Epithelial cell of proximal tubule (primary cell): Measurements from ENCODE around the gene KCNJ18. TPM values are rescaled to one million over a fixed set of nuclear protein-coding genes. Genes with fewer than 3 reads are reported as not detected.
"Not testable (repeated sequence)": the region's sequence is repeated elsewhere in the genome, so short reads cannot be mapped to it uniquely, and the experiment has no call there.

Experiments
- DNase-seq: peaks from one replicate; pipeline ENCODE4 v3.0.0-alpha.2; 2011; ENCODE audit warnings: low read depth
- H3K4me3 ChIP-seq: 2 replicates; pipeline ENCODE4 v1.5.1; 2011; ENCODE audit warnings: low read depth, mild to moderate bottlenecking, low read length
- total RNA-seq: library from RNA; depleted of rRNA; stranded (reverse); fragments of >200 nt; gene quantifications from 2 replicates; pipeline ENCODE4 v1.2.3, GENCODE V29; 2015
- TF ChIP-seq, protein P1 (sequence below): conservative IDR thresholded peaks from 2 replicates; pipeline ENCODE4 v1.5.1; 2012; ENCODE audit warnings: low read depth, mild to moderate bottlenecking, low read length

KCNJ18 gene
- total RNA-seq, 1 donor from 2014 or later = not detected

GRCh38 chr17:21677126-21677910 is 15.0 kb upstream of the KCNJ18 start:
- H3K4me3 ChIP-seq = no peak overlapping the region
- TF ChIP-seq, protein P1, sequence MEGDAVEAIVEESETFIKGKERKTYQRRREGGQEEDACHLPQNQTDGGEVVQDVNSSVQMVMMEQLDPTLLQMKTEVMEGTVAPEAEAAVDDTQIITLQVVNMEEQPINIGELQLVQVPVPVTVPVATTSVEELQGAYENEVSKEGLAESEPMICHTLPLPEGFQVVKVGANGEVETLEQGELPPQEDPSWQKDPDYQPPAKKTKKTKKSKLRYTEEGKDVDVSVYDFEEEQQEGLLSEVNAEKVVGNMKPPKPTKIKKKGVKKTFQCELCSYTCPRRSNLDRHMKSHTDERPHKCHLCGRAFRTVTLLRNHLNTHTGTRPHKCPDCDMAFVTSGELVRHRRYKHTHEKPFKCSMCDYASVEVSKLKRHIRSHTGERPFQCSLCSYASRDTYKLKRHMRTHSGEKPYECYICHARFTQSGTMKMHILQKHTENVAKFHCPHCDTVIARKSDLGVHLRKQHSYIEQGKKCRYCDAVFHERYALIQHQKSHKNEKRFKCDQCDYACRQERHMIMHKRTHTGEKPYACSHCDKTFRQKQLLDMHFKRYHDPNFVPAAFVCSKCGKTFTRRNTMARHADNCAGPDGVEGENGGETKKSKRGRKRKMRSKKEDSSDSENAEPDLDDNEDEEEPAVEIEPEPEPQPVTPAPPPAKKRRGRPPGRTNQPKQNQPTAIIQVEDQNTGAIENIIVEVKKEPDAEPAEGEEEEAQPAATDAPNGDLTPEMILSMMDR = no peak
- no peak for DNase-seq

DNA sequence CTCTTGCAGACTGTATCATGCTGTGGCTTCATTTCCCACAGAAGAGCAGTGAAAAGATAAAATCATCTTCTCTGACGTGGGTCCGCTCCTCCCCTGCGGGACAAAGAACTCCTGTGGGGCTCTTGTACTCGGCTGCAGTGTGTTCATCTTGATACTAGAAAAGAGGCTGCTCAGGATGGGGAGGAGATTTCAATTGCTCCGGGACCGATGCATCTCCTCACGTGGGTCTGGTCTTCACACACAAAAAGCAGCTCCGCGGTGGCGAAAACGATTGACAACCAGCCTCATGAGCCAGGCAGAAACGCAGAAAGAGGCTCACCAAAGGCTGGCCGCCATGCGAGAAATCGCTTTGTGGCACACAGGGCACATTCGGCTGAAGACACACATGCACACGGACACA is 14.4 kb upstream of the KCNJ18 start:
- no peak overlapping the region for H3K4me3 ChIP-seq
- DNase-seq = no peak
- TF ChIP-seq, protein P1 = no peak

DNA sequence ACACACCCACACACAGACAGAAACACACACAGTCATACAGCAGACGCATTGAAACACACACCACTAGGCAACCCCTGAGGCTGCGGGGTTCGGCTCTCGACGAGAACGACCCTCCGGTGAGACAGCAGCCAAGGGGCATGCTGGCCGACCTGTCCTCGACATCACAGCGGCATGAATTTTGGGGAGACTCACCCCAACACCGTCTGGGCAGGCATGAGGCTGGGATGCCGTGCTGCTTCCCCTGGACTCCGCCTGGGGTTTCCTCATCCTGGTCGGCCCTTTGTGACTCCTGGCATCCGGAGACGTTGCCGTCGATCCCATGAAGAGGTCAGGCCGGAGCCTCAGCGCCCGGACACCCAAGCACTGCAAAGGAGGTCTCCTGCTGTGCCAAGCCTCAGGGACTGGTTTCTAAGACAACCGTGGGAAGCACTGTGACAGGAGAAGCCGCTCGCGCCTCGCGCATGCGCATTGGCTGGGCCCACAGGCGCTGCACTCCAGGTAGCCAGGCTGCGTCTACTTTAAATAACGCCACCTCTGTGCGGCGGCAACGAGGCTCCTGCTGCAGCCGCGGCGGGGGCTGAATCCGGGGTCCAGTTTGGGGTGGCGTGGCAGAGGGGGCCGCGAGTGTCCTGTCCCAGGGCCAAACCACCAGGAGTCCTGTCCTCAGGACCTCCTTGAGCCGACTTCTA is 13.8 kb upstream of the KCNJ18 start:
- DNase-seq = no peak

GRCh38 chr17:21679256-21680146 is 12.8 kb upstream of the KCNJ18 start:
- TF ChIP-seq, protein P1 = no peak
- DNase-seq = no peak
- no peak overlapping the region for H3K4me3 ChIP-seq

More for the DNA sequence above, 13.8 kb upstream of the KCNJ18 start:
- no peak overlapping the region for H3K4me3 ChIP-seq
- TF ChIP-seq, protein P1 = no peak

DNA sequence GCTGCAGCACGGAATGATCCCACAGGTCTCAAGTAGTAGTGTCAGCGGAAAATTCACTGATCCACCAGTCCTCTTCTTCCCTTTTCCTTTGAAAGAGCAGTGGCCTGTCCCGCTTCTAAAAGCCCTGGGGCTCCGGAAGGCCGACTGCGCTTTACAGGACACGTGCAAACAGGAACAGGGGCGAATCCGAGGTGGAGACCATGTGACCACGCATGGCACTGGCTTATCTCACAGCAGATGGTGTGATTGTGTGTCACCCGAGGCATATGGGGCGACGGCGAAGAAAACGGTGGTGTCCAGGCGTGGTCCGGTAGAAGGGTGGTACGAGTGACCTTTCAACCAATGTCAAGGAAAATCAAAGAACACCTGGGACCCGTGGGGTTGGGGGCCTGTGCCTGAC is 12.0 kb upstream of the KCNJ18 start:
- H3K4me3 ChIP-seq = no peak overlapping the region
- TF ChIP-seq, protein P1 = no peak
- no peak for DNase-seq

DNA sequence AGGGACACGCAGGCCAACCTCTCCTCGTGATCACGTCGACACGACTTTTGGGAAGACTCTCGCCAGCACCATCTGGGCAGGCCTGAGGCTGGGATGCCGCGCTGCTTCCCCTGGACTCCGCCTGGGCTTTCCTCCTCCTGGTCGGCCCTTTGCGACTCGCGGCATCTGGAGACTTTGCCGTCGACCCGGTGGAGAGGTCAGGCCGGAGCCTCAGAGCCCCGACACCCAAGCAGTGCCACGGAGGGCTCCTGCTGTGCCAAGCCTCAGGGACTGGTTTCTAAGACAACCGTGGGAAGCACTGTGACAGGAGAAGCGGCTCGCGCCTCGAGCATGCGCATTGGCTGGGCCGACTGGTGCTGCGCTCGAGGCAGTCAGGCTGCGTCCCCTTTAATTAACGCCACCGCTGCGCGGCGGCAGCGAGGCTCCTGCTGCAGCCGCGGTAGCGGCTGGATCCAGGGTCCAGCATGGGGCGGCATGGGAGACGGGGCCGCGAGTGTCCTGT is 11.4 kb upstream of the KCNJ18 start:
- DNase-seq, H3K4me3 ChIP-seq: not testable (repeated sequence)

- not testable (repeated sequence) for H3K4me3 ChIP-seq, DNase-seq
Measured at GRCh38 chr17:21681576-21681975, 10.7 kb upstream of the KCNJ18 start.

DNA sequence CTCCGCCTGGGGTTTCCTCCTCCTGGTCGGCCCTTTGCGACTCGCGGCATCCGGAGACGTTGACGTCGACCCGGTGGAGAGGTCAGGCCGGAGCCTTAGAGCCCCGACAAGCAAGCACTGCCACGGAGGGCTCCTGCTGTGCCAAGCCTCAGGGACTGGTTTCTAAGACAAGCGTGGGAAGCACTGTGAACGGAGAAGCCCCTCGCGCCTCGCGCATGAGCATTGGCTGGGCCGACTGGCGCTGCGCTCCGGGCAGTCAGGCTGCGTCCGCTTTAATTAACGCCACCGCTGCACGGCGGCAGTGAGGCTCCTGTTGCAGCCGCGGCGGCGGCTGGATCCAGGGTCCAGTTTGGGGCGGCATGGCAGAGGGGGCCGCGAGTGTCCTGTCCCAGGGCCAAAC is 10.2 kb upstream of the KCNJ18 start:
- DNase-seq, H3K4me3 ChIP-seq: not testable (repeated sequence)

GRCh38 chr17:21683142-21683712 is 9.1 kb upstream of the KCNJ18 start:
- not testable (repeated sequence) for DNase-seq, H3K4me3 ChIP-seq

GRCh38 chr17:21683897-21684296 is 8.4 kb upstream of the KCNJ18 start:
- not testable (repeated sequence) for DNase-seq, H3K4me3 ChIP-seq

GRCh38 chr17:21684384-21684783 is 7.9 kb upstream of the KCNJ18 start:
- H3K4me3 ChIP-seq, DNase-seq: not testable (repeated sequence)
